Thoracic aorta (tissue), 2 donors: ENCODE data around the gene TNNT2. TPM values are rescaled to one million over a fixed set of nuclear protein-coding genes. Genes with fewer than 3 reads are reported as not detected.

Experiments
- ATAC-seq: fragments of 150-250 bp; one replicate; pipeline ENCODE4 v1.8.0; 2017; ENCODE audit warnings: low read depth; ENCODE audit not compliant: insufficient number of reproducible peaks, low FRiP score
- DNase-seq: peaks from one replicate; pipeline ENCODE4 v3.0.0-alpha.2; 2020; ENCODE audit warnings: low spot score
- H3K27ac ChIP-seq, 2 donors: fragments of 200-600 bp; sonication (generic); 1 replicate in 1 of 2; 2 replicates in 1 of 2; pipeline ENCODE4 v1.5.1; 2016; ENCODE audit warnings: mild to moderate bottlenecking in 2 of 2, moderate library complexity in 2 of 2
- H3K27me3 ChIP-seq: fragments of 200-600 bp; sonication (generic); replicated peaks from 2 replicates; pipeline ENCODE4 v1.6.0; 2016; ENCODE audit warnings: mild to moderate bottlenecking; ENCODE audit not compliant: insufficient read depth
- H3K36me3 ChIP-seq: fragments of 200-600 bp; sonication (generic); one replicate; pipeline ENCODE4 v1.5.1; 2016
- H3K4me1 ChIP-seq, 2 donors: fragments of 200-600 bp; sonication (generic); 1 replicate in 1 of 2; 2 replicates in 1 of 2; pipeline versions ENCODE4 v1.5.1 to v1.6.0; 2016; ENCODE audit warnings: low read depth in 2 of 2, mild to moderate bottlenecking in 1 of 2; ENCODE audit not compliant: control insufficient read depth in 1 of 2
- H3K4me3 ChIP-seq: fragments of 200-600 bp; sonication (generic); 2 replicates; pipeline ENCODE4 v1.5.1; 2016; ENCODE audit warnings: mild to moderate bottlenecking
- H3K9me3 ChIP-seq: fragments of 200-600 bp; sonication (generic); 2 replicates; pipeline ENCODE4 v1.5.1; 2016
- CTCF ChIP-seq: fragments of 200-600 bp; sonication (generic); IDR thresholded peaks from one replicate; pipeline ENCODE4 v1.5.1; 2019; ENCODE audit warnings: antibody characterized with exemption
- total RNA-seq, 2 donors: library from RNA; depleted of rRNA; stranded (reverse); fragments of >200 nt; gene quantifications; one replicate each; pipeline versions ENCODE4 v1.1.0 to v1.2.3, GENCODE V29; 2016

The TNNT2 gene
- total RNA-seq, 2 donors from 2014 or later = 0.21 TPM; not detected in 1

DNA sequence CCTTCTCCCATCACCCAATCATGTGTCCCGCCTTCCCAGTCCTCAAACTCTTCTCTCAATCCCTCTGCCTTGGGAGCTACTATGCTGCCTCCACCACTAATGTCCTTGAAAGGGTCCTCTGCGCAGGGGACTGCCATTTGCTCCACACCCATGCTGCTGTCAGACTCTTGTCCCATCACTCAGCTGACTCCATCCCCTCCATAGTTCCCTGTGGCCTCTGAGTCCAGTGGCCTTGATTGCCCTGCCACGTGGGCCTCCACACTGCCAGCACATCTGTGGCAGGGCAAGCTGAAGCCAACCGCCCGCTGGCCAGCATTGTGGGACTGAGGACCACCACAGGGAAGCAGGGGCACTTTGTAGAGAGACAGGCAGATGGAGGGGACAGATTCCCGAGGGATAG, 1.3 kb upstream of the TNNT2 start:
- Histone ChIP-seq H3K36me3 (no peaks in the 10 kb centered on the region), H3K9me3 (no peaks in the 10 kb centered on the region), H3K27ac (no peak overlapping the region), H3K4me1 (no peaks in the 10 kb centered on the region), H3K4me3 (no peak overlapping the region), H3K27me3 (no peaks in the 10 kb centered on the region)
- DNase-seq (no peak), ATAC-seq (no peak)
- TF ChIP-seq CTCF = no peak

GRCh38 chr1:201376464-201377374, 761 bp downstream of the TNNT2 start:
- no peak overlapping the region for H3K4me3 ChIP-seq
- no peak for DNase-seq
- H3K27ac ChIP-seq = no peak overlapping the region
- no peaks in the 10 kb centered on the region for H3K9me3 ChIP-seq
- no peak for ATAC-seq
- TF ChIP-seq CTCF = no peak
- no peaks in the 10 kb centered on the region for H3K36me3 ChIP-seq
- no peaks in the 10 kb centered on the region for H3K4me1 ChIP-seq
- H3K27me3 ChIP-seq = no peaks in the 10 kb centered on the region

GRCh38 chr1:201376107-201376463, 1.4 kb downstream of the TNNT2 start:
- no peaks in the 10 kb centered on the region for H3K4me1 ChIP-seq
- no peaks in the 10 kb centered on the region for H3K27me3 ChIP-seq
- H3K4me3 ChIP-seq = no peak overlapping the region
- H3K9me3 ChIP-seq = no peaks in the 10 kb centered on the region
- DNase-seq (no peak), ATAC-seq (no peak)
- no peak for TF ChIP-seq CTCF
- H3K27ac ChIP-seq = no peak overlapping the region
- H3K36me3 ChIP-seq = no peaks in the 10 kb centered on the region

GRCh38 chr1:201375169-201375568, 2.3 kb downstream of the TNNT2 start:
- Histone ChIP-seq H3K27ac (no peak overlapping the region), H3K36me3 (no peaks in the 10 kb centered on the region), H3K4me3 (no peak overlapping the region), H3K9me3 (no peaks in the 10 kb centered on the region), H3K4me1 (no peaks in the 10 kb centered on the region), H3K27me3 (no peaks in the 10 kb centered on the region)
- TF ChIP-seq CTCF = no peak
- no peak for ATAC-seq
- no peak for DNase-seq

- Histone ChIP-seq H3K36me3 (no peaks in the 10 kb centered on the region), H3K4me1 (no peaks in the 10 kb centered on the region), H3K27me3 (no peaks in the 10 kb centered on the region), H3K9me3 (no peaks in the 10 kb centered on the region), H3K27ac (no peak overlapping the region), H3K4me3 (no peak overlapping the region)
- ATAC-seq (no peak), DNase-seq (no peak)
- no peak for TF ChIP-seq CTCF
These were observed 3.1 kb downstream of the TNNT2 start for GRCh38 chr1:201374364-201374763.
